Measurements from ENCODE around the gene TRPV5. TPM values are rescaled to one million over a fixed set of nuclear protein-coding genes. Genes with fewer than 3 reads are reported as not detected.

TRPV5 gene
- total and polyA plus RNA-seq, 2 of the 8 experiments (the other 6 are each of a cell fraction or from before 2014, with no cell fraction given): 0.03 TPM; not detected in 1

- no peak for TF ChIP-seq ATF2 (IDR thresholded peaks at IDR 0.05; ENCODE audit: low read length)
- no peak for TF ChIP-seq ATF3 (IDR thresholded peaks at IDR 0.05; ENCODE audit: insufficient read depth, low read depth, low read length)
- no peak for TF ChIP-seq KDM5A (IDR thresholded peaks at IDR 0.05; ENCODE audit: low read length)
- TF ChIP-seq MAFK (IDR thresholded peaks at IDR 0.05; ENCODE audit: low read depth, low read length): no peak
- TF ChIP-seq NRF1 (IDR thresholded peaks at IDR 0.05; ENCODE audit: low read depth, low read length): no peak
- no peak for TF ChIP-seq SIX5 (IDR thresholded peaks at IDR 0.05; ENCODE audit: low read depth, low read length)
Measured at GRCh38 chr7:142910481-142910880, 23.1 kb downstream of the TRPV5 start (continued).

Measured in H1 (cell line).